Measurements from ENCODE around the gene BNIP2.

DNA sequence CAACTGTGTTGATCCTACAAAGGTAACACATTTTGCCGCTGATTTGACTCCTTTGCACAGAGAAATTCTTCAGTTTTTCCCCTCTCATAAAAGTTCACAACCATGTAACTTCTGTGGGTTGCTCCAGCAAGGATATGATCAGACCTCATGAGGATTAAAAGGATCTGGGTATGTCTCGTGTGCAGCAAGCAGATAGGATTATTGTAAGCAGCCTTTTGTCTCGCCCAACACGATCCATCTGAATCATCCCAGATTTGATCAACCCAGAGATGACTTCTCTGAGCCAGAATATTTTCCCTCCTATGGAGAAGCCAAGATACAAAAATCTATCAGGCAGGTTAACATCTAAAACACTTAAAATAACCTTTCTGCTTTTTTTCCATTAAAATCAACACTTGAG, 12.8 kb upstream of the BNIP2 start:
- TF ChIP-seq POLR2AphosphoS5 (IDR thresholded peaks at IDR 0.05; ENCODE audit: insufficient read depth in 1 of 2, low read depth in 1 of 2): no peak
- TF ChIP-seq, protein P1, sequence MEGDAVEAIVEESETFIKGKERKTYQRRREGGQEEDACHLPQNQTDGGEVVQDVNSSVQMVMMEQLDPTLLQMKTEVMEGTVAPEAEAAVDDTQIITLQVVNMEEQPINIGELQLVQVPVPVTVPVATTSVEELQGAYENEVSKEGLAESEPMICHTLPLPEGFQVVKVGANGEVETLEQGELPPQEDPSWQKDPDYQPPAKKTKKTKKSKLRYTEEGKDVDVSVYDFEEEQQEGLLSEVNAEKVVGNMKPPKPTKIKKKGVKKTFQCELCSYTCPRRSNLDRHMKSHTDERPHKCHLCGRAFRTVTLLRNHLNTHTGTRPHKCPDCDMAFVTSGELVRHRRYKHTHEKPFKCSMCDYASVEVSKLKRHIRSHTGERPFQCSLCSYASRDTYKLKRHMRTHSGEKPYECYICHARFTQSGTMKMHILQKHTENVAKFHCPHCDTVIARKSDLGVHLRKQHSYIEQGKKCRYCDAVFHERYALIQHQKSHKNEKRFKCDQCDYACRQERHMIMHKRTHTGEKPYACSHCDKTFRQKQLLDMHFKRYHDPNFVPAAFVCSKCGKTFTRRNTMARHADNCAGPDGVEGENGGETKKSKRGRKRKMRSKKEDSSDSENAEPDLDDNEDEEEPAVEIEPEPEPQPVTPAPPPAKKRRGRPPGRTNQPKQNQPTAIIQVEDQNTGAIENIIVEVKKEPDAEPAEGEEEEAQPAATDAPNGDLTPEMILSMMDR (IDR thresholded peaks at IDR 0.05): no peak
